COR-L47 (cell line): ENCODE data around the gene AQP12A.
"Not testable (repeated sequence)": the region's sequence is repeated elsewhere in the genome, so short reads cannot be mapped to it uniquely, and the experiment has no call there.

ENCODE experiments used
- DNase-seq: peaks from one replicate; lab custom pipeline; 2025; lab: John Stamatoyannopoulos, UW

AQP12A gene

DNA sequence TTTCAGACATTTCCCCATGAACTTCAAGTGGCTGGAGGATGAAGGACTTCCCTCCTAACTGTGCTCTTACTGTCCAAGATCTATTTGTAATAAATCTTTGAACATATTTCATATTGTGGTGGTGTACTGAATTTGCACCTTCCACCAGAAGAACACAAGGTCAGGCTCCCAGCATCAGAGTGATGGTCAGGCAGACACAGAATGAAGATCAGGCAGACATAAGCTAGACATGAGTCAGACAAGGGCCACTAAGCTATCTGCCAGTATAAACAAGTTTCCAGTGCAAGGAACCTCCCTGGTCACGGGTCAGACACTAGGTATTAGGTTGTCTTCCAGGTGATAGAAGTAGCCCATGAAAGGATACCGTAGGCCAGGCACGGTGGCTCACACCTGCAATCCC, 29.0 kb upstream of the AQP12A start:
- DNase-seq: no peak

GRCh38 chr2:240663546-240664190, 28.0 kb upstream of the AQP12A start:
- DNase-seq: no peak

DNA sequence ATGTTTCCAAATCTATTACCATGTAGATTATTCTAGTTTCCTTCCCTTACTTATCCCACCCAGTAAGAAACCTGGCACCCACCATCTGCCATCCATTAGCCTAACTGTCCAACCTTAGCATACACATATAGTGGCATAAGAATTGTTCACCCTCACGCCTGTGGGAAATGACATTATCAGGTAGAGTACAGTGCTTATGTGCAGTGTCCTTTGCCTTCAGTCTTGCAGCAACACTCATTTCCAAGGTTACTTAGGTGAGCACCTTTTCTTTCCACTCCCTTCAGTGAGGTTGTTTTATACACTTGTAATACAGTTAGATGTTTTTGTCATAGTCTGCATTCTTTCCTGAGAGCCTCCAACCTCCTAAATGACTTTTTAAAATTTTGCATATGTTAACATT, 27.0 kb upstream of the AQP12A start:
- DNase-seq: no peak

DNA sequence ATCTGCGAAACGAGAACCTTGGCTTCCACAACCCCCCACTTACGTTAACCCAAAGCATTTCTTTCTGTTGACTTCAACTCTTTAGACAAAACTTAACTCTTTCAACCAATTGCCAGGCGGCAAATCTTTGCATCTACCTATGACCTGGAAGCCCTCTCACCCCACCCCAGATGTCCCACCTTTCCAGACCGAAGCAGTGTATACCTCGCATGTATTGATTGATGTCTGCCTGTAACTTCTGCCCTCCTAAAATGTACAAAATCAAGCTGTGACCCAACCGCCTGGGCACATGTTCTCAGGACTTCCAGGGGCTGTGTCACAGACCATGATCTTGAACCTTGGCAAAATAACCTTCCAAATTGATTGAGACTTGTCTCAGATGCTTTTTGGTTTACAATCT, 21.3 kb upstream of the AQP12A start:
- DNase-seq: no peak

DNA sequence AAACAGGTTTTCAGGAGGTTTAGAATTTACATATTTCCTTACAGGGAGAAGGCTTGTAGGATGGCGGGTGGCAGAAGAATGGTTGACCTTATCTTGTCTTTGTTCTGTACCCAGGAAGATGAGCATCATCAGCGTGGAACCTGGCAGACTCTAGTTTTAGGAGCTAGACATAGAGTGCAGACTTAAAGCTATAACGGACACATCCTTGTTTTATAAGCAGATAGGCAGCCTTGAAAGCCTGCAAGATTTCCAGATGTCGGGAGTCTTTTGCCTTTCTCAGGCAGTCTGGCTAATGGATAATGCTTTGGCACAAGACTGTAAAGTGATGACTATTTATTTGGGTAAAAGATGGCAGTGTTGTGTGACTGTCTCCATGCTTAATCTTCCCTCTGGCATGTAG, 20.7 kb upstream of the AQP12A start:
- no peak for DNase-seq

- no peak for DNase-seq
Observed at GRCh38 chr2:240672076-240672700, 19.5 kb upstream of the AQP12A start.

GRCh38 chr2:240672701-240673190, 18.9 kb upstream of the AQP12A start:
- no peak for DNase-seq

DNA sequence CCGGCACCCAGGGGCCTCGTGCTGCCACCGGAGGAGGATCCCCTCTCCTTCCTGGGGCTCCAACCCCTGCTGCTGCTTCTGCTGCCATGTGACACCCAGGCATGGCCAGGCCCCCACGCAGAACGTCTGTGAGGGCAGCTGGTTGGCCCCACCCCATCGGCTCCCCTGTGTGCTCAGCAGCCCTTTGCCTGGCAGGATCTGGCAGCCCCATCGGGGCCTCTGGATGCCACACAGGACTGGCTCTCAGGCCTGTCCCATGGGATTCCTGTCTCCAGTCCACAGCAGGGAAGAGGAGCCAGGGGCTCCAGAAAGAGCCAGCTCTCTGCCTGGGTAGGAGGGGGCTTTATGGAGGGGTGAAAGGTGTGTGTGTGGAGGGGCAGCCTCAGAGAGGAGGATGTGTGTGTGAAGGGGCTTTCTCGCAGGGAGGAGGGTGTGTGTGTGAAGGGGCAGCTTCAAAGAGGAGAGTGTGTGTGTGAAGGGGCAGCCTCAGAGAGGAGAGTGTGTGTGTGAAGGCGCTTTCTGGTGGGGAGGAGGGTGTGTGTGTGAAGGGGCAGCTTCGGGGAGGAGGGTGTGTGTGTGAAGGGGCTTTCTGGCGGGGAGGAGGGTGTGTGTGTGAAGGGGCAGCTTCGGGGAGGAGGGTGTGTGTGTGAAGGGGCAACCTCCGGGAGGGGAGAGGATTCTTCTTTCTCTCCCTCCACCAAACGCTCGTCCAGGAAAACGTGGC, 17.0 kb upstream of the AQP12A start:
- not testable (repeated sequence) for DNase-seq

GRCh38 chr2:240675345-240675744, 16.3 kb upstream of the AQP12A start:
- DNase-seq: not testable (repeated sequence)

GRCh38 chr2:240678043-240678442, 13.6 kb upstream of the AQP12A start:
- not testable (repeated sequence) for DNase-seq

DNA sequence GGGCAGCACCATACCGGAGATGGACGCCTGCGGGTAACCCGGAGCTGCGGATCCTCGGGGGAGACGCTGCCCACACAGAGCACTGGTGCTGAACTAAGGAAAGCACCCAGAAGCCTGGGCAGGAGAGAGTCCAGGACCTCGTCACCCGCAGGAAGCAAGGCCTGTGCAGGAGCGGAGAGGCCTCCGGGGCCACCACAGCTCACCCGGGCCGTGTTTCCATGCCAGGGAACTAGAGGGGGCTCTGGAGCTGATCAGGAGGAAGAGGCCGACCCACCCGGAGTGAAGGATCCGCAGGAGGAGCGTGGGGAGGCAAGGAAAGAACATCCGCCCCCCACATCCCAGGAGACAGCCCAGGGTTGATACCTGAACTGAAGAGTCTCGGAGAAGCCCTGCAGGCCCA, 12.8 kb upstream of the AQP12A start:
- DNase-seq: not testable (repeated sequence)

GRCh38 chr2:240680185-240680584, 11.5 kb upstream of the AQP12A start:
- not testable (repeated sequence) for DNase-seq

GRCh38 chr2:240682431-240683224, 9.0 kb upstream of the AQP12A start, which contains the start of gene AQP12B:
TSS of gene AQP12B (minus strand) at chr2:240682885. CDS start at chr2:240682837, 48 bp downstream.
- DNase-seq: not testable (repeated sequence)

DNA sequence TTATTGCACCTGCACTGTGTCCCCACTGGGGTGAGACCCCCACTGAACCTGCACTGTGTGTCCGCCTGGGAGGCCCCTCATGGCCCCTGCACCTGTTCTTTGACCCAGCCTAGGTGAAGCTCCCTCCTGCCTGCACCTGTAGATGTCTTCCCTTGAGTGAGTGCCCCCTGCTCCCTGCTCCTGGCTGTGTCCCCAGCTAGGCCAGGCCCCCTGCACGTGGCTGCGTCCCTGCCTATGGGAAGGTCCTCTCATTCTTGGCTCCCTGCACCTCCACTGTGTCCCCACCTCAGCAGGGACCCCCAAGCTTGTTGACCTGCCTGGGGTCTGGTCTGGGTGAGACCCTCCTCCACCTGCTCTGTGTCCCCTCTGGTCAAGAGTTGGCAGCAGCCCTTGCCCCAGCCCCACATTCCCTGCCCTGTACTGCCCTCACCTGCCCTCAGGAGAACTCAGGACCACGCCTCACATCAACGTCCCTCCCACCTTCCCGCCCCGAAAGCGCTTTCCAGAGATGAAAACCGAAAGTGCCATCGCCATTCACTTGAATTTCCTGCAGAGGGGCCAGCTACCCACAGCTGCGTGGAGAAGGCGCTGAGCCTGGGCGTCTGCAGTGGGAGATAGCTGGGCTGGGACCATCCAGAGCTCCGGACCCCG, 8.2 kb upstream of the AQP12A start:
- DNase-seq: not testable (repeated sequence)

DNA sequence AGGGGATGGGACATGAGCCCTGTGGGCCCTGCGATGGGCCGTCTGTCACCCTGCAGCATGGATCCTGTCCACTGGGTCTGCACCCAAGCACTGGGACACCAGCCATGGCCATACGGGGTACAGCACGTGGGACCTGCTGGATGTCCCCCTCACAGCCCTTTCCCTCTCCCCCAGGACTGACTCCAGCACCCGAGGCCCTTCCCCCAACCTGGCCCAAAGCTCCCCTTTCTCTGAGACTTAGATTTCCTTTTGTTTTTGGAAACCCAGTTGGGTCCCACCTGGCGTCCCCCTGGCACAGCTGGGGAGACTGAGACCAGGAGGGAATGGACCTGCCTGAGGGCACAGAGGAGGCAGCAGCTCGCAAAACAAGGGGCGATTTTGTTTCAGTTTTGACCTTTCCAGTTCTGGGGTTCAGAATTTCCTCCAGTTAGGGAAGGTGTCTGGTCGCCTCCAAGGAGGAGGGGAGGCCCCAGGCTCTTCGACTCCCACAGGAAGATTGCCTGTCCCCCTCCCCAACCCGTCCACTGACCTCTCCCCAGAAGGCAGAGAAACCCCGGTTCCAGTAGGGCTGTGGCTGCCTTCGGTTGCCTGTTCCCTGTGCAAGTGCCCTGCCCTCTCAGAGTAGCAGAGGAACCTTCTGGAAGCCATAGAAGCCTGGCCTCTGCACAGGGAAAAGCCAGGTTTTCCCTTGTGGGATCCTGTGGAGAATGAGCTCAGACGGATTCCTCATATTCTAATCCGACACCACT, 7.5 kb upstream of the AQP12A start:
- not testable (repeated sequence) for DNase-seq

- no peak for DNase-seq
Observed at GRCh38 chr2:240685771-240686371, 5.8 kb upstream of the AQP12A start.

DNA sequence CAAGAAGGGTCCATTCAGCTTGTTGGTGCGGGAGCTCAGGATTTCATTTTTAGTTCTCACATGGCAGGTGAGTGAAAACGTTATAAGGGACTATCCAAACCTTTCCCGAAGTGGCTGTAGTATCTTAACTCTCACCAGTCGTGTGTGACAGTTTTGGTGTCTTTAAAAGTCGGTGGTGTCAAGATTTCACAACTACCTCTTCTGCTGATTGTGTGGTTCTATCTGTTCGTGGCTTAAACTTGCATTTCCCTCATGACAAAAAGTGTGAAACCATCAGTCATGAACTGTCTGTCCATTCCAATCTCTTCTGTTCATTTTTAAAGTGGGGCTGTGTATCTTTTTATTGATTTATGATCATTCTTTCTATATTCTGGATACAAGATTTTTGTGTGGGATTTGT, 5.2 kb upstream of the AQP12A start:
- no peak for DNase-seq

DNA sequence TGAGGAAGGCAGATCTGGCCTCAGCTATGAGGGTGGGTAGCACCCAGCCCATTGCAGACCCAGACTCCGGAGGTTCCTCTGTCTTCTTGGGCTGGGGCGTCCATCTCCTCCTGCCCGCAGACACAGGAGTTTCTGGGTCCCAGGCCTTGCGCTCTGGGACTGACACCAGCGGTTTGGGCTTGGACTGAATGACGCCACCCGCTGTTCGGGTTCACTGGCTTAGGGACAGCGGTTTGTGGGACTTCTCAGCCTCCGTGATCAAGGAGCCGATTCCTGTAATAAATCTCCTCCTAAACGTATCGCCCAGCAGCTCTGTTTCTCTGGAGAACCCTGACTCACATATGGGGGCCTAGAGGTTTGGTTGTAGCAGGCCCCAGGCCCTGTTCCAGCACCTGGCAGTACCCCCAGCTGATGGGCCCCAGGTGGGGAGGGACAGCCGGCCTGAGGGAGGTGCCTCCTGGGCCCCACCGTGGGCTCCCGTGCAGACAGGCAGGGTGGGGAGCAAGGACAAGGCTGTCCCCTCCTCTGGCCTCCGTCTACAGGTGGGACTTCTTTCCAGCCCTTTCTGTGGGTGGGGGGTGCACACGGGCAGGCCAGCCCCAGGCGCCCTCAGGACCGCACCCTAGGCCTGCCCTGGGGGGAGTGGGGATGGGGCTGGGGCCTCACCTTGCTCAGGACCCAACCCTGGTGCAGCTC, 4.5 kb upstream of the AQP12A start:
- no peak for DNase-seq

GRCh38 chr2:240687741-240688552, 3.7 kb upstream of the AQP12A start:
- DNase-seq: no peak
